ENCODE data around the gene TMEM82.

The TMEM82 gene

GRCh38 chr1:15738416-15739113, 3.7 kb upstream of the TMEM82 start:
- no peak for DNase-seq (ENCODE audit: low read depth)
- TF ChIP-seq, protein P1, sequence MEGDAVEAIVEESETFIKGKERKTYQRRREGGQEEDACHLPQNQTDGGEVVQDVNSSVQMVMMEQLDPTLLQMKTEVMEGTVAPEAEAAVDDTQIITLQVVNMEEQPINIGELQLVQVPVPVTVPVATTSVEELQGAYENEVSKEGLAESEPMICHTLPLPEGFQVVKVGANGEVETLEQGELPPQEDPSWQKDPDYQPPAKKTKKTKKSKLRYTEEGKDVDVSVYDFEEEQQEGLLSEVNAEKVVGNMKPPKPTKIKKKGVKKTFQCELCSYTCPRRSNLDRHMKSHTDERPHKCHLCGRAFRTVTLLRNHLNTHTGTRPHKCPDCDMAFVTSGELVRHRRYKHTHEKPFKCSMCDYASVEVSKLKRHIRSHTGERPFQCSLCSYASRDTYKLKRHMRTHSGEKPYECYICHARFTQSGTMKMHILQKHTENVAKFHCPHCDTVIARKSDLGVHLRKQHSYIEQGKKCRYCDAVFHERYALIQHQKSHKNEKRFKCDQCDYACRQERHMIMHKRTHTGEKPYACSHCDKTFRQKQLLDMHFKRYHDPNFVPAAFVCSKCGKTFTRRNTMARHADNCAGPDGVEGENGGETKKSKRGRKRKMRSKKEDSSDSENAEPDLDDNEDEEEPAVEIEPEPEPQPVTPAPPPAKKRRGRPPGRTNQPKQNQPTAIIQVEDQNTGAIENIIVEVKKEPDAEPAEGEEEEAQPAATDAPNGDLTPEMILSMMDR (conservative IDR thresholded peaks at IDR 0.05; ENCODE audit: control insufficient read depth, insufficient read depth, low read depth, low read length): no peak
- no peak overlapping the region for H3K4me3 ChIP-seq (ENCODE audit: control insufficient read depth, low read depth, low read length)

GRCh38 chr1:15739259-15739658, 3.0 kb upstream of the TMEM82 start:
- TF ChIP-seq, protein P1 (conservative IDR thresholded peaks at IDR 0.05; ENCODE audit: control insufficient read depth, insufficient read depth, low read depth, low read length): no peak
- H3K4me3 ChIP-seq (ENCODE audit: control insufficient read depth, low read depth, low read length): no peak overlapping the region
- no peak for DNase-seq (ENCODE audit: low read depth)

- no peak overlapping the region for H3K4me3 ChIP-seq (ENCODE audit: control insufficient read depth, low read depth, low read length)
- DNase-seq (ENCODE audit: low read depth): no peak
- TF ChIP-seq, protein P1 (conservative IDR thresholded peaks at IDR 0.05; ENCODE audit: control insufficient read depth, insufficient read depth, low read depth, low read length): no peak
Observed at GRCh38 chr1:15739745-15740144, 2.6 kb upstream of the TMEM82 start.

GRCh38 chr1:15740924-15741850, 1.1 kb upstream of the TMEM82 start:
- peak; percentile 56 for DNase-seq (ENCODE audit: low read depth)
- H3K4me3 ChIP-seq (ENCODE audit: control insufficient read depth, low read depth, low read length): no peak overlapping the region
- TF ChIP-seq, protein P1 (conservative IDR thresholded peaks at IDR 0.05; ENCODE audit: control insufficient read depth, insufficient read depth, low read depth, low read length): peak; percentile 75

GRCh38 chr1:15744122-15744679, 1.9 kb downstream of the TMEM82 start:
- TF ChIP-seq, protein P1 (conservative IDR thresholded peaks at IDR 0.05; ENCODE audit: control insufficient read depth, insufficient read depth, low read depth, low read length): no peak
- H3K4me3 ChIP-seq (ENCODE audit: control insufficient read depth, low read depth, low read length): no peak overlapping the region
- DNase-seq (ENCODE audit: low read depth): no peak

DNA sequence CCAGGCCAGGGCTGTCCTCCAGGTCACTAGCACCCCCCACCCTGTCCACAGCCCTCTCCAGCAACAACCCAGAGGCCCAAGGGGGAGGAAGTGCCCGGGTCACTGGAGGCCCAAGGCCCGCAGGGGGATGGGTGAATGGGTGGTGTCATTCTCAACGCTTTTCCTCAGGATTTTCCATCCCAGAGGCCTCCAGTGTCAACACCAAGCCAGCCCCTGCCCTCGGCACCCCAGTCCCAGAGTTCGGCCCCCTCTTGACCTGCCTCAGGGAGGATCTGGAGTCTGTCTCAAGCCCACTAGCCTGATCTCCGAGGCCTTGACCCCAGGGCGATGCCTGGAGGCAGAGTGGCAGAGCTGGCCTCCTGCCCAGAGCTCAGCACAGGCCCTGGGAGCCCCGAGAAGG, 5.1 kb downstream of the TMEM82 start:
- DNase-seq (ENCODE audit: low read depth): no peak
- TF ChIP-seq, protein P1 (conservative IDR thresholded peaks at IDR 0.05; ENCODE audit: control insufficient read depth, insufficient read depth, low read depth, low read length): no peak
- no peak overlapping the region for H3K4me3 ChIP-seq (ENCODE audit: control insufficient read depth, low read depth, low read length)
